Daoy (cell line): ENCODE measurements around the gene LRP6. TPM values are rescaled to one million over a fixed set of nuclear protein-coding genes. Genes with fewer than 3 reads are reported as not detected.
"Not testable (repeated sequence)": the region's sequence is repeated elsewhere in the genome, so short reads cannot be mapped to it uniquely, and the experiment has no call there.

ENCODE experiments used
- DNase-seq: peaks from one replicate; pipeline ENCODE4 v3.0.0-alpha.2; 2015; ENCODE audit warnings: low read depth
- total RNA-seq: library from RNA; depleted of rRNA; stranded (reverse); fragments of >200 nt; shearing (Covaris generic); gene quantifications from 2 replicates; pipeline ENCODE4 v1.2.3, GENCODE V29; 2014

LRP6 gene
- total RNA-seq, 1 experiment from 2014 or later: 6.3 TPM

GRCh38 chr12:12265571-12266388 lies 1.1 kb downstream of the LRP6 start:
- peak; percentile 6 for DNase-seq

GRCh38 chr12:12265035-12265434 lies 1.8 kb downstream of the LRP6 start:
- no peak for DNase-seq

GRCh38 chr12:12263909-12264308 lies 2.9 kb downstream of the LRP6 start:
- DNase-seq: no peak

- not testable (repeated sequence) for DNase-seq
Measured at GRCh38 chr12:12256291-12256757, 10.5 kb downstream of the LRP6 start.

- no peak for DNase-seq
Measured at GRCh38 chr12:12254553-12254952, 12.3 kb downstream of the LRP6 start.

- no peak for DNase-seq
Measured at GRCh38 chr12:12249216-12250050, 17.4 kb downstream of the LRP6 start.

GRCh38 chr12:12247584-12247983 lies 19.3 kb downstream of the LRP6 start:
- DNase-seq: no peak

GRCh38 chr12:12244341-12244740 lies 22.5 kb downstream of the LRP6 start:
- no peak for DNase-seq

- no peak for DNase-seq
Measured at GRCh38 chr12:12240662-12241340, 26.0 kb downstream of the LRP6 start.

GRCh38 chr12:12239127-12239526 lies 27.7 kb downstream of the LRP6 start:
- DNase-seq: no peak

- no peak for DNase-seq
Measured at GRCh38 chr12:12238605-12239004, 28.2 kb downstream of the LRP6 start.

- no peak for DNase-seq
Measured at GRCh38 chr12:12236896-12237295, 29.9 kb downstream of the LRP6 start.

- no peak for DNase-seq
Measured at GRCh38 chr12:12230275-12230674, 36.6 kb downstream of the LRP6 start.

- DNase-seq: no peak
Measured at GRCh38 chr12:12229556-12230092, 37.2 kb downstream of the LRP6 start.

- DNase-seq: no peak
Measured at GRCh38 chr12:12228402-12228801, 38.4 kb downstream of the LRP6 start.

GRCh38 chr12:12226187-12226586 lies 40.7 kb downstream of the LRP6 start:
- no peak for DNase-seq

GRCh38 chr12:12224240-12224940 lies 42.5 kb downstream of the LRP6 start:
- DNase-seq: no peak

- DNase-seq: no peak
Measured at GRCh38 chr12:12221560-12221959, 45.3 kb downstream of the LRP6 start.

- no peak for DNase-seq
Measured at GRCh38 chr12:12219664-12220063, 47.2 kb downstream of the LRP6 start.

- DNase-seq: no peak
Measured at GRCh38 chr12:12217018-12217359, 49.9 kb downstream of the LRP6 start.

- DNase-seq: no peak
Measured at GRCh38 chr12:12216349-12217017, 50.4 kb downstream of the LRP6 start.
